GM19328 (cell line): Measurements from ENCODE around the gene PLCZ1.
"Not testable (repeated sequence)": the region's sequence is repeated elsewhere in the genome, so short reads cannot be mapped to it uniquely, and the experiment has no call there.

ENCODE experiments used
- ATAC-seq: cut with Tn5 transposase; IDR thresholded peaks from one replicate; pipeline ENCODE4 v1.9.1; 2021; ENCODE audit warnings: mild to moderate bottlenecking, moderate library complexity; ENCODE audit not compliant: unreplicated experiment

The PLCZ1 gene

GRCh38 chr12:18706798-18707197 is 31.0 kb downstream of the PLCZ1 start:
- no peak for ATAC-seq

GRCh38 chr12:18703911-18704310 is 33.9 kb downstream of the PLCZ1 start:
- ATAC-seq: no peak

- ATAC-seq: no peak
Measured at GRCh38 chr12:18703321-18703720, 34.5 kb downstream of the PLCZ1 start.

GRCh38 chr12:18700271-18700670 is 37.5 kb downstream of the PLCZ1 start:
- no peak for ATAC-seq

- ATAC-seq: no peak
Measured at GRCh38 chr12:18696971-18697602, 40.7 kb downstream of the PLCZ1 start.

- ATAC-seq: not testable (repeated sequence)
Measured at GRCh38 chr12:18693986-18694385, 43.8 kb downstream of the PLCZ1 start.

GRCh38 chr12:18690653-18691052 is 47.2 kb downstream of the PLCZ1 start:
- ATAC-seq: no peak

GRCh38 chr12:18689771-18690170 is 48.0 kb downstream of the PLCZ1 start:
- no peak for ATAC-seq

- ATAC-seq: no peak
Measured at GRCh38 chr12:18684430-18684829, 53.4 kb downstream of the PLCZ1 start.

- ATAC-seq: no peak
Measured at GRCh38 chr12:18683327-18684013, 54.3 kb downstream of the PLCZ1 start.

GRCh38 chr12:18681818-18682217 is 56.0 kb downstream of the PLCZ1 start:
- no peak for ATAC-seq

GRCh38 chr12:18676996-18677588 is 60.7 kb downstream of the PLCZ1 start:
- no peak for ATAC-seq

- no peak for ATAC-seq
Measured at GRCh38 chr12:18676141-18676540, 61.7 kb downstream of the PLCZ1 start.

GRCh38 chr12:18658829-18659228 is 79.0 kb downstream of the PLCZ1 start:
- ATAC-seq: no peak

GRCh38 chr12:18658179-18658578 is 79.6 kb downstream of the PLCZ1 start:
- no peak for ATAC-seq

GRCh38 chr12:18655351-18655750 is 82.5 kb downstream of the PLCZ1 start:
- no peak for ATAC-seq

GRCh38 chr12:18653465-18653864 is 84.3 kb downstream of the PLCZ1 start:
- ATAC-seq: no peak

GRCh38 chr12:18652596-18652995 is 85.2 kb downstream of the PLCZ1 start:
- no peak for ATAC-seq

GRCh38 chr12:18651525-18651924 is 86.3 kb downstream of the PLCZ1 start:
- ATAC-seq: no peak

GRCh38 chr12:18646286-18646890 is 91.4 kb downstream of the PLCZ1 start:
- no peak for ATAC-seq

GRCh38 chr12:18644564-18644963 is 93.2 kb downstream of the PLCZ1 start:
- no peak for ATAC-seq

- ATAC-seq: no peak
Measured at GRCh38 chr12:18643681-18644080, 94.1 kb downstream of the PLCZ1 start.
